Mucosa of rectum (tissue), 2 donors: ENCODE data around the gene EFNA2.
A peak's percentile ranks its signal among the peaks of the same experiment; 100 is the strongest.

ENCODE experiments used
- H3K27ac ChIP-seq, 2 donors: one replicate each; pipeline ENCODE4 v1.7.0; 2013; ENCODE audit warnings: inconsistent platforms in 2 of 2, low read depth in 2 of 2, low read length in 2 of 2
- H3K27me3 ChIP-seq, 2 donors: one replicate each; pipeline ENCODE4 v1.7.0; 2013; ENCODE audit warnings: low read length in 2 of 2; ENCODE audit not compliant: control insufficient read depth in 2 of 2, insufficient read depth in 2 of 2
- H3K36me3 ChIP-seq, 2 donors: one replicate each; pipeline ENCODE4 v1.7.0; 2013; ENCODE audit warnings: low read length in 2 of 2; ENCODE audit not compliant: control insufficient read depth in 2 of 2, insufficient read depth in 2 of 2
- H3K4me1 ChIP-seq, 2 donors: one replicate each; pipeline ENCODE4 v1.7.0; 2013; ENCODE audit warnings: low read length in 2 of 2, mild to moderate bottlenecking in 1 of 2; ENCODE audit not compliant: control insufficient read depth in 2 of 2, insufficient read depth in 2 of 2
- H3K4me3 ChIP-seq, 2 donors: one replicate each; pipeline ENCODE4 v1.7.0; 2013; ENCODE audit warnings: low read length in 2 of 2
- H3K9ac ChIP-seq, 2 donors: one replicate each; pipeline ENCODE4 v1.7.0; 2013; ENCODE audit warnings: low read length in 2 of 2, low read depth in 1 of 2, mild to moderate bottlenecking in 1 of 2
- H3K9me3 ChIP-seq, 2 donors: one replicate each; pipeline ENCODE4 v1.7.0; 2013; ENCODE audit warnings: low read length in 2 of 2; ENCODE audit not compliant: control insufficient read depth in 2 of 2
- donor health status: healthy.
- donor health status: Normal muscosa, but diverticular disease.

Gene EFNA2

DNA sequence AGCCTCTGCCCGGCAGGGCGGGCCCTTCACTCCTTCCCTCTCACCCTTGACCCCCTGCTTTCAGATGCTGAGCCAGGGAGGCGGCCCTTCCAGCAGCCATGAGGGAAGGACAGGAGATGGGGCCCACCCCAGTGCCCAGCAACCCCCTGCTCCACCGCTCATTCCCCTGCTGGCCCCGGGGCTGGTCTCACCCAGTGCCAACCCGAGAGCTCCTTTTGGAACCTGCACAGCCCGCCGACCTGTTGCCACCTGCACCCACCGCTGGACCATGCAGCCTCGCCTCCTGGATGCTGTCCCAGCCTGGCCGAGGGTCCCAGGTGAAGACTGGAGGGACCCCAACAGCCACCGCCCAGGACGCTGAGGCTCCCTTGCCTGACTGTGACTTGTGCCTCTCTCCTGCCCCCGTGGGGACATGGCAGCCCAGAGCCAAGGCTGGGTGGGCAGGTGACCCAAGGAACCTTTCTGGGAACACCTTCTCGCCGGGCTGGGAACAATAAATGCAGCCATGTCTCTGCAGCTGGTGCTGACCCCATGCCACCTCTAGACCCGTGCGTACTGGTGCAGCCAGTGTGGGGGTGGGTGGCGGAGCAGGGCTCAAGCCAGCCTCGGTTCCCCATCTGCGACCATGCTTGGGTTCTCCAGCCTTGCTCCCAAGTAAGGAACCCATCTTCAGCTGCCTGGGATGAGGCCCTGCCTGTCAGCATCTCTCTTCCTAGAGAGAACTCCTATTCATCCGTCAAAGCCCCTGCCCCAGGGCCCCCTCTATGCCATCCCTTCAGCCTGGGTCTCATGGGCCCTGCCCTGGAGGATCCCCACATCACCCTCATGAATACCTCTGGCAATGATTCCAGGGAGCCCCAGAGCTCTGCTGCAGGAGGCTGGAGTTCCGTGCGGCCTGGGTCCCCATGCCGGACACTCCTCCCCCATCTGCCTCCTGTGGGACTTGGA, 6.7 kb upstream of the EFNA2 start:
- Histone ChIP-seq H3K9ac (no peak overlapping the region), H3K27me3 (peaks cover 0 to 1% of the 10 kb centered on the region in 2 donors), H3K9me3 (no peaks in the 10 kb centered on the region), H3K27ac (no peak overlapping the region), H3K4me1 (peaks cover 35 to 47% of the 10 kb centered on the region in 2 donors), H3K4me3 (no peak overlapping the region), H3K36me3 (peaks cover 16 to 19% of the 10 kb centered on the region in 2 donors)

DNA sequence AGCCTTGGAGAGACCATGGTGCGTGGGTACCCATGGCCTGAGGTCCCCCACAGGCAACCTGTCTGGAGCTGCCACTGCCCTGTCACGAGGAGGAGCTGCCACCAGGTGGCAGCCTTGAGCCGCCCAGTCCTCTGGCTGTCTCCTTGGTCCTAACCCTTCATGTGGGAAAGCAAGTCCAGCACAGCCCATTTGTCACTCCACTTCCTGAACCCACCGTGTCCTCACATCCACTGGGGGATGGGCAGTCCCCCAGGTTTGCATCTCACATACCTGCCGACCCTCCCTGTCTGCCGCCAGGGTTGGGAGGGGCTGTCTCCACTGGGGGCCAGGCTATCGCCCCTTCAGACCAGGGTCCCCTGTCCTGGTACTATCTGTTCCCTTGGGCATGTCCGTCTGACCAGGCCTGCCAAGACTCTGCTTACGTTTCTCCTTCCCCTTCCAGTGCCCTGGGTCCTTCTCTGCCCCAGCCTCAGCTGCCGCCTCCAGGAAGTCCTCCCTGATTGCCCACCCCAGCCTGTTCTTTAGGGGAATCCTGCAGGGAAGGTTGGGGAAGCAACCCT, 5.8 kb upstream of the EFNA2 start:
- H3K9me3 ChIP-seq, result no peaks in the 10 kb centered on the region
- no peak overlapping the region for H3K4me3 ChIP-seq
- H3K27me3 ChIP-seq, result peaks cover 2 to 8% of the 10 kb centered on the region in 2 donors
- peaks cover 9 to 10% of the 10 kb centered on the region in 2 donors for H3K36me3 ChIP-seq
- H3K4me1 ChIP-seq, result peaks cover 34 to 48% of the 10 kb centered on the region in 2 donors
- no peak overlapping the region for H3K27ac ChIP-seq
- peak overlapping the region; percentile 14 to 15 for H3K9ac ChIP-seq

DNA sequence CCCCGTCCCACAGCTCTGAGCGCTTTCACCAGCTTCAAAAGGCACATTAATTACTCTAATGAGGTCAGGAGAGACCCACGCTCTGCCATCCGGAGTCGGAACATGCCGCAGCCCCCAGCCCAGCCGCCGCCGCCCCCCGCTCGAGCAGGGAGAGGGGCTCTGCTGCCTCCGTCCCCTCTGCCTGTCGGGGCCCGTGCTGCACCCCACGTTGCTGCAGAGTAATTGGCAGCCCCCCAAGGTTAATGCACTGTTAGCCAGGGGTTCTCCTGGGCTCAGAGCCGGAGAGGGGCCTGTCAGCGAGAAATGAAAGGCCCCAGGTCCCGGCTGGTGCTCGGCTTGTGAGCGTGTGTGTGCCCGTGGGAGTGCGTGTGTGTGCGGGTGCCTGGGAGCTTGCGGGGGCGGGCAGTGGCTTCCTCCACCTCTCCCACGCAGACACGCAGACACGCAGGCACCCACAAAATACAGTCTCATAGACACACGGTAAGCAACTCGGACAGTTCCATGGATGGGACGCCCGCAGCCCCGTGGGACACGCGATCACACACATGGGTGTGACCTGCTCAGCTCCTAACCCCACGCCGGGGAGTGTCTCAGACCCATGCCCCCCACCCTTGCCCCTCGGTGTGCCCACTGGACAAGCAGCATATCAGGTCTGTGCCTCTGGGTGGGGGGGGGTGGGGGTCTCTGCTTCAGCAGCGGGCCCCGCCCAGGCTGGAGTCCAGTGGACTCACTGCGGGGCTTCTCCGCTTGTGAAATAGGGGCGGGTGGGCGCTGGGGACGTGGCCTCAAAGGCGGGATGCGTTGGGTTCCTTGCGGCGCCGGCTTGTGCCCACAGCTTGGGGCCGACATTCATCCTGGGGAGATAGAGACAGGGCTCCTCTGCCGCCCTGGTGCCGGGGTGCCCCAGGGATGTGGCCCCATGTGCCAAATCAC, 4.8 kb upstream of the EFNA2 start:
- H3K4me1 ChIP-seq, result peaks cover 37 to 50% of the 10 kb centered on the region in 2 donors
- H3K27ac ChIP-seq, result no peak overlapping the region
- no peak overlapping the region for H3K9ac ChIP-seq
- H3K27me3 ChIP-seq, result peaks cover 2 to 8% of the 10 kb centered on the region in 2 donors
- no peak overlapping the region for H3K4me3 ChIP-seq
- peaks cover 8 to 10% of the 10 kb centered on the region in 2 donors for H3K36me3 ChIP-seq
- H3K9me3 ChIP-seq, result no peaks in the 10 kb centered on the region

DNA sequence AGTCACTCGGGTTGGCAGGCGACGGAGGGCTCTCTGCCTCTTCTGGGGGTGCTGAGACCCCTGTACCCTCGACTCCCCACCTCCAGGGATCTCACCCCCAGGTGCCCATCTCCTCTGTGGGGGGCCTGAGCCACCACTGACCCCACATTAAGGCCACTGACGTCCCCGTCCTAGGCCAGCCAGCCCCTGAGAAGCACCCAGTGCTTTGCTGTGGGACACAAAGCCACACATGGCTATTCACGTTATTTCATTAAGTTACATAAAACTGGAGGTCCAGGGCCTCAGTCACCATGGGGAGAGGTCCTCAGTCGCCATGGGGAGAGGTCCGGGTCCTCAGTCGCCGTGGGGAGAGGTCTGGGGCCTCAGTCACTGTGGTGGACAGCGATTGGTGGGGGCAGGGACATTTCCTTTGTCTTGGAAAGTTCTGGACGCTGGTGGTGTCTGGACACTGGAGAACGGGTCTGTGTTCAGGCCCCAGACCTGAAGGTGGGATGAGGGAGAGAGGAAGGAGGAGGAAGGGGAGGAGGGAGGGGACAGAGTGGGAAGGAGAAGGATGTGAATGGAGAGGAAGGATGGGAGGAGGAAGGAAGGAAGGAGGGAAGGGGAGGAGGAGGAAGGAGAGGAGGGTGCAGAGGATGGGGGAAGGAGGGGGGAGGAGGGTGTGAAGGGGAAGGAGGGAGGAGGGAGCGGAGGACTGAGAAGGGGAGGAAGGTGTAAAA, 3.9 kb upstream of the EFNA2 start:
- Histone ChIP-seq H3K9ac (no peak overlapping the region), H3K4me3 (no peak overlapping the region), H3K9me3 (no peaks in the 10 kb centered on the region), H3K36me3 (peaks cover 8 to 10% of the 10 kb centered on the region in 2 donors), H3K27ac (no peak overlapping the region), H3K27me3 (peaks cover 2 to 8% of the 10 kb centered on the region in 2 donors), H3K4me1 (peaks cover 29 to 46% of the 10 kb centered on the region in 2 donors)

DNA sequence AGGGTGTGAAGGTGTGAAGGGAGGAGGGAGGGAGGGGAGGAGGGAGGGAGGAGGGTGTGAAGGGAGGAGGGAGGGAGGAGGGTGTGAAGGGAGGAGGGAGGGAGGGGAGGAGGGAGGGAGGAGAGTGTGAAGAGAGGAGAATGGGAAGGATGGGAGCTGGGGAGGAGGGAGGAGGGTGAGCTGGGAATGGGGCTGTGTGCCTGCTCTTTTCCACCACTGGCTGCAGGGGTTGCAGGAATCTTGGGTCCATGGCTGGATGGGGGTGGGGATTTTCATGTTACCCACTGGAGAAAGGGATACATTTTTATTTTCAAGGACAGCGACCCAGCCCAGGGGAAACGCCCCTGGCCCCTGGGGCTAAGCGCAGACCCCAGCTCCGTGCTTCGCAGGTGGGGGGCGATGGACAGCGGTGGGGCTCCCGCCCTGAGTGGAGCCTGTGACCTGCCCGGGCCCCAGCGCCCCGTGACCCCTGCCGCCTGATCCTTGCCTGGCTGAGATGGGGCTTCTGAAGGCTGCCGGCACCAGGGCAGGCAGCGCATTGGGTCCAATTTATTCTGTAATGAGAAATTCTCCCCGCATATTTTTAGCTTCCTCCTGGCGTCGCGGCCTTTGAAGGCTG, 3.0 kb upstream of the EFNA2 start:
- H3K4me1 ChIP-seq, result peaks cover 27 to 47% of the 10 kb centered on the region in 2 donors
- peaks cover 2 to 8% of the 10 kb centered on the region in 2 donors for H3K27me3 ChIP-seq
- H3K9ac ChIP-seq, result peak overlapping the region in 1 of 2 donors; percentile 80
- H3K36me3 ChIP-seq, result peaks cover 8 to 10% of the 10 kb centered on the region in 2 donors
- no peaks in the 10 kb centered on the region for H3K9me3 ChIP-seq
- H3K4me3 ChIP-seq, result no peak overlapping the region
- peak overlapping the region; percentile 94 to 97 for H3K27ac ChIP-seq

DNA sequence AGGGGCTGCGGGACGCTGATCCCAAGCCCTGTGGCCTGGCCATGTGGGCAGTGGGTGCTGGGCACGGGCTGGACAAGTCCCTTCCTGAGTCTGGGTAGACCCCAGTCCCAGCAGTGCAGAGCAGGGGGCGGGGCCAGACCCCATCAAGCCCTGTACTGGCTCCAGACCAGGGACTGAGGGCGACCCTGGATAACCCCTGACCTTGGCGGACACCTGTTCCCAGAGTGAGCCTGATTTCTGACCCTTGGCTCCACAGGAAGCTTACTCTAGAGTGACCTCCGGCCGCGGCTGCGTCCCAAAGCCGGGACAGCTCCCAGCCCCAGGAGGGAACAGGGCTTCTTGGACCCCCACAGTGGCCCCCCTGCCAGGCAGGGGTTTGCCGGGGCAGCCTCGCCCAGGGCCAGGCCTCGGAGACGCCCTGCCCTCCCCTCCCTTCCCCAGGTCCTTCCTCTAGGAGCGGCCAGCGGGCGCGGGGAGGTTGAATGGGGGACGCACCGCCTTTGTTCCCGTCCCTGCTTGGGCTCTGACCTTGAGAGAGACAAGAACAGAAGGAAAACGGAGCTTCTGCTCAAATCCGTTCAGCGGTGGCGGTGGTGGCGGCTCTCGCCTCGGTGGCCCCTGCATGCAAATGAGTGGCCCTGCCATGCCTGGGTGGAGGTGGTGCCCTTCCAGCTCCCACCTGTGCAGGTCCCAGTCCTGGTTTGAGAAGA, 2.3 kb upstream of the EFNA2 start:
- peaks cover 4 to 8% of the 10 kb centered on the region in 2 donors for H3K27me3 ChIP-seq

DNA sequence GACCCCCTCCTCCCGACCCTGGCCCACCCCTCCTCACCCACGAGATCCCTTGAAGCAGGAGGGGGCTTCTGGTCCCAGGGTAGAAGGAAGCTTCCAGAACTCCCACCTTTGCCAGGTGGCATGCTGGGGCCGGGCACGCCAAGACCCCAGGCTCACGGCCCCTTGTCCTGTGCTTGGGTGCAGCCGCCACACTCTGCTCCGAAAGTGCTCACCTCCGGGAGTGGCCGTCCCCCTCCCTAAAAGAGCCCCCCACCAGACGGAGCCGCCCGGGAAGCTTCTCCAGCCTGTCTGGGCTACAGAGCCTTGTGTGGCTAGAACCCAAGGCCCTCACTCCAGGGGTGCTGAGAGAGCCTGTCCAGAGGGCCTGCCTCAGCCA, 1.8 kb upstream of the EFNA2 start:
- Histone ChIP-seq H3K9ac (peak overlapping the region; percentile 68 to 80), H3K27me3 (peaks cover 4 to 9% of the 10 kb centered on the region in 2 donors), H3K4me3 (peak overlapping the region; percentile 26 to 42)

More for the DNA sequence above, 2.3 kb upstream of the EFNA2 start:
- Histone ChIP-seq H3K4me1 (peaks cover 32 to 50% of the 10 kb centered on the region in 2 donors), H3K36me3 (peaks cover 8 to 10% of the 10 kb centered on the region in 2 donors), H3K27ac (peak overlapping the region; percentile 94 to 97), H3K9ac (peak overlapping the region; percentile 68 to 80), H3K4me3 (peak overlapping the region; percentile 26 to 42), H3K9me3 (no peaks in the 10 kb centered on the region)

DNA sequence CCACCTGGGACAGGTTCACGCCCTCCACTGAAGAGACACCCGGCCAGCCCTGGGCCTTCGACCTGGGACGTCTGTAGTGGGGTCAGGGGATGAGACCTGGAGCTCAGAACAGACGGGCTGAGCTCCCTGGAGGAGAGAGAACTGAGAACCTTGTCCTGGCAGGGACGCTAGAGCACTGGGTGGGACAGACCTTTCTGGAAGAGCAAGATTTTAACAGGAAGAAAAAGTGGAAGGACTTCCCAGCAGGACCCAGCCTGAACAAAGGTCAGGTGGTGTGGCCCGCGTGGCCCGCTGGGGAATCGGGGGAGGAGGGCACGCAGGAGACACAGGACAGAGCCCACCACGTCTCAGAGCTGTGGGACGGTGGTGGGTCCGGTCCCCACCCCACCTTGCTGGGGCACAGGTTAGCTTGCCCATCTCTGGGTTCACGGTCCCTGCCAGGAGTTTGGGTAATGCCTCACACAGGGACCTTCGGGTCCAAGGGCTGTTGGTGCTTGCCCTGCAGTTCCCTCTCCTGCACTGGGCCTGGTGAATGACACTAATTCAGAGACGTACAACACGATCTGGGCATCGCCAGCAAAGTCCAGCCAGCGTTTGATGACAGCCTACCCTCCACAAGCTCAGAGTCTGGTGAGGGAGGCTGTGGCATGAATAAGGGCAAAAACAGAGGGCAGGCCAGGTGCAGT, 1.2 kb upstream of the EFNA2 start:
- Histone ChIP-seq H3K36me3 (peaks cover 1 to 2% of the 10 kb centered on the region in 2 donors), H3K4me3 (peak overlapping the region in 1 of 2 donors; percentile 42), H3K4me1 (peaks cover 32 to 49% of the 10 kb centered on the region in 2 donors), H3K27ac (peak overlapping the region; percentile 94 to 97), H3K9me3 (no peaks in the 10 kb centered on the region), H3K27me3 (peaks cover 4 to 13% of the 10 kb centered on the region in 2 donors), H3K9ac (peak overlapping the region; percentile 68 to 80)

More for the DNA sequence above, 1.8 kb upstream of the EFNA2 start:
- Histone ChIP-seq H3K27ac (peak overlapping the region; percentile 94 to 97), H3K4me1 (peaks cover 32 to 49% of the 10 kb centered on the region in 2 donors), H3K9me3 (no peaks in the 10 kb centered on the region), H3K36me3 (peaks cover 6 to 7% of the 10 kb centered on the region in 2 donors)
